Measurements from ENCODE around the gene CADM1. TPM values are rescaled to one million over a fixed set of nuclear protein-coding genes. Genes with fewer than 3 reads are reported as not detected.

Gene CADM1
- total RNA-seq, 1 experiment from 2014 or later, result 12.9 TPM

DNA sequence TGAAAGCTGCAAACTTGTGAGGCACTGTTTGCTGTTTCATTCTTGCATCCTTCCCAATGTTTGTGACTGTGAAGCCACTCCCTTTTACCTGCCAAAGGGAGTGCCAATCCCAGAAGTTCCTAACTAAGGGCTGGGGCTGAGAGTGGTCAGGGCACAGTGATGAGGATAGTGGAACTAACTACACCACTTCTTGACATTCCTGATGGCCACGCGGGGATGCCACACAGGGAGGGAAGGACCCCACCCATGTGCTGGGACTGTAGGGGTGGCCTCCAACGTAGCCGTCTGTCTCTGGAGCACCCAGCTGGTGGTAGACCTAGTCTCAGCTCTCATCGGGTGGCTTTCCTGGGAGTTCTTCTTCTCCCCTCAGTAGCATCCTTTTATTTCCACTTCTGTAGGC lies 335.5 kb downstream of the CADM1 start:
- CTCF ChIA-PET, result no interaction called here
- intact Hi-C loops (cut with micrococcal nuclease; ENCODE audit: unreplicated experiment), result no loop called here
- no TSS peak for BruUV-seq (replicated peaks)
- no peaks in the 10 kb centered on the region for H3K4me1 ChIP-seq (ENCODE audit: insufficient read depth, low read length, poor library complexity, severe bottlenecking)
- no peaks in the 10 kb centered on the region for H3K36me3 ChIP-seq (ENCODE audit: insufficient read depth, low read length, poor library complexity, severe bottlenecking)
- POLR2A ChIA-PET (ENCODE audit: low non-redundant PET), result no interaction called here
- no peak overlapping the region for H3K27ac ChIP-seq (ENCODE audit: low read depth, low read length, poor library complexity, severe bottlenecking)
- TF ChIP-seq, protein P1, sequence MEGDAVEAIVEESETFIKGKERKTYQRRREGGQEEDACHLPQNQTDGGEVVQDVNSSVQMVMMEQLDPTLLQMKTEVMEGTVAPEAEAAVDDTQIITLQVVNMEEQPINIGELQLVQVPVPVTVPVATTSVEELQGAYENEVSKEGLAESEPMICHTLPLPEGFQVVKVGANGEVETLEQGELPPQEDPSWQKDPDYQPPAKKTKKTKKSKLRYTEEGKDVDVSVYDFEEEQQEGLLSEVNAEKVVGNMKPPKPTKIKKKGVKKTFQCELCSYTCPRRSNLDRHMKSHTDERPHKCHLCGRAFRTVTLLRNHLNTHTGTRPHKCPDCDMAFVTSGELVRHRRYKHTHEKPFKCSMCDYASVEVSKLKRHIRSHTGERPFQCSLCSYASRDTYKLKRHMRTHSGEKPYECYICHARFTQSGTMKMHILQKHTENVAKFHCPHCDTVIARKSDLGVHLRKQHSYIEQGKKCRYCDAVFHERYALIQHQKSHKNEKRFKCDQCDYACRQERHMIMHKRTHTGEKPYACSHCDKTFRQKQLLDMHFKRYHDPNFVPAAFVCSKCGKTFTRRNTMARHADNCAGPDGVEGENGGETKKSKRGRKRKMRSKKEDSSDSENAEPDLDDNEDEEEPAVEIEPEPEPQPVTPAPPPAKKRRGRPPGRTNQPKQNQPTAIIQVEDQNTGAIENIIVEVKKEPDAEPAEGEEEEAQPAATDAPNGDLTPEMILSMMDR (conservative IDR thresholded peaks at IDR 0.05; ENCODE audit: low read depth, low read length), result no peak
- no peak for DNase-seq (ENCODE audit: low spot score)
- no peak overlapping the region for H3K4me3 ChIP-seq (ENCODE audit: low read depth, low read length, poor library complexity, severe bottlenecking)
- no peaks in the 10 kb centered on the region for H3K27me3 ChIP-seq (replicated peaks; ENCODE audit: insufficient read depth, low read depth, low read length, poor library complexity)
- H3K9me3 ChIP-seq (ENCODE audit: low read depth, low read length, poor library complexity, severe bottlenecking), result no peaks in the 10 kb centered on the region

DNA sequence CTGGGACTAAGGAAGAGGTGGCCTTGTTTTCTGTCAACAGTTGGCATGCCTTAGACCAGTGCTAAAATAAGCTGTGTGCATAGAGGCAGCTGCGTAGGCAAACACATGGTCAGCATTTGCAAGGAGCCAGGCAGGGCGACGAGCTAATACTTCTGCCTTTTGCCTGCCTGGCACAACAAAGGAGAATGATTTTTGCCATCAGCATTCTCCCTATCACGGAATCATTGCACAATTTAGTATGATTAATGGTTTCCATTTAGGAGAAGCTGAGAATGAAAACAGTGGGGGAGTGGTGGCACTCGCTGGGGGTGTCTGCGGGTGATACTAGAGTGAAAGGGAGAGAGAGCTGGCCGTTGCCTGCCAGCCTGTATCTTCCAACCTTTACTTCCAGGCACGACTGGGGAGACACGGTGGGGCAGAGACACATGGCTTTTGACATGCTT lies 336.0 kb downstream of the CADM1 start:
- Histone ChIP-seq H3K4me3 (ENCODE audit: low read depth, low read length, poor library complexity, severe bottlenecking) (no peak overlapping the region), H3K36me3 (ENCODE audit: insufficient read depth, low read length, poor library complexity, severe bottlenecking) (no peaks in the 10 kb centered on the region), H3K27ac (ENCODE audit: low read depth, low read length, poor library complexity, severe bottlenecking) (no peak overlapping the region), H3K9me3 (ENCODE audit: low read depth, low read length, poor library complexity, severe bottlenecking) (no peaks in the 10 kb centered on the region), H3K27me3 (replicated peaks; ENCODE audit: insufficient read depth, low read depth, low read length, poor library complexity) (no peaks in the 10 kb centered on the region), H3K4me1 (ENCODE audit: insufficient read depth, low read length, poor library complexity, severe bottlenecking) (no peaks in the 10 kb centered on the region)
- ChIA-PET CTCF (no interaction called here), POLR2A (ENCODE audit: low non-redundant PET) (no interaction called here)
- no peak for DNase-seq (ENCODE audit: low spot score)
- TF ChIP-seq EZH2 (IDR thresholded peaks at IDR 0.05; ENCODE audit: borderline replicate concordance, low read depth, low read length, poor library complexity, severe bottlenecking), result no peak
- TF ChIP-seq, protein P1 (conservative IDR thresholded peaks at IDR 0.05; ENCODE audit: low read depth, low read length), result no peak
- intact Hi-C loops (cut with micrococcal nuclease; ENCODE audit: unreplicated experiment), result no loop called here
- BruUV-seq (replicated peaks), result no TSS peak

DNA sequence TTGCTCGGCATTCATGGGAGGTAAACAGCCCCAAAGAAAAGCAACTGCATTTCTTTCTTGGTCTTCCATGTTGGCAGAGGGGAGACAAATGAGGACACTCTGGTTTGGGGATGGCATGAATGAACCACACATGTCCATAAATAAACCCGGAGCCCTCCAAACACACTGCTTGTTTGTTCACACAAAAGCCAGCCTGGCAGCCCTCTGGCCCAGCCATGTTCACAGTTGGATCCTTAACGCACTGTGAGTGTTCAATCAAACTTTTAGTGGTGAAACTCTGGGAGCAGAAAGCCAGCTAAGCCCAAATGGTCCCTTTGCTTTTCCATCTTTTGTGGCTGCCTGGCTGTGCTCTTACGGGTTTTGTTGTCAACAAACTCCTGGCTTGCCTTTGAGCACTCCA lies 336.8 kb downstream of the CADM1 start:
- Histone ChIP-seq H3K36me3 (ENCODE audit: insufficient read depth, low read length, poor library complexity, severe bottlenecking) (no peaks in the 10 kb centered on the region), H3K9me3 (ENCODE audit: low read depth, low read length, poor library complexity, severe bottlenecking) (no peaks in the 10 kb centered on the region), H3K4me1 (ENCODE audit: insufficient read depth, low read length, poor library complexity, severe bottlenecking) (no peaks in the 10 kb centered on the region), H3K4me3 (ENCODE audit: low read depth, low read length, poor library complexity, severe bottlenecking) (no peak overlapping the region), H3K27ac (ENCODE audit: low read depth, low read length, poor library complexity, severe bottlenecking) (no peak overlapping the region), H3K27me3 (replicated peaks; ENCODE audit: insufficient read depth, low read depth, low read length, poor library complexity) (no peaks in the 10 kb centered on the region)
- ChIA-PET POLR2A (ENCODE audit: low non-redundant PET) (no interaction called here), CTCF (no interaction called here)
- DNase-seq (ENCODE audit: low spot score), result no peak
- BruUV-seq (replicated peaks), result no TSS peak
- intact Hi-C loops (cut with micrococcal nuclease; ENCODE audit: unreplicated experiment), result no loop called here
- TF ChIP-seq, protein P1 (conservative IDR thresholded peaks at IDR 0.05; ENCODE audit: low read depth, low read length), result no peak
- no peak for TF ChIP-seq EZH2 (IDR thresholded peaks at IDR 0.05; ENCODE audit: borderline replicate concordance, low read depth, low read length, poor library complexity, severe bottlenecking)
